Upper lobe of left lung (tissue), 4 donors: ENCODE data around the gene RBMX.

Source experiments
- EP300 ChIP-seq, 4 donors: sonication (generic); formaldehyde crosslinking; IDR thresholded peaks; one replicate each; pipeline ENCODE4 v1.5.1; 2017; ENCODE audit warnings: antibody characterized with exemption in 4 of 4, control low read depth in 2 of 4
- POLR2A ChIP-seq, 4 donors: fragments of 450-650 bp; IDR thresholded peaks; one replicate each; pipeline ENCODE4 v1.5.1; 2016 to 2017; ENCODE audit warnings: antibody characterized with exemption in 4 of 4, mild to moderate bottlenecking in 2 of 4
- TF ChIP-seq, protein P1 (sequence below), 6 experiments: fragments of 450-650 bp in 4 of 6; fragments of 200-600 bp in 2 of 6; sonication (generic) in 2 of 6; IDR thresholded peaks; one replicate each; pipeline ENCODE4 v1.5.1; 2016 to 2019; ENCODE audit warnings: antibody characterized with exemption in 6 of 6

DNA sequence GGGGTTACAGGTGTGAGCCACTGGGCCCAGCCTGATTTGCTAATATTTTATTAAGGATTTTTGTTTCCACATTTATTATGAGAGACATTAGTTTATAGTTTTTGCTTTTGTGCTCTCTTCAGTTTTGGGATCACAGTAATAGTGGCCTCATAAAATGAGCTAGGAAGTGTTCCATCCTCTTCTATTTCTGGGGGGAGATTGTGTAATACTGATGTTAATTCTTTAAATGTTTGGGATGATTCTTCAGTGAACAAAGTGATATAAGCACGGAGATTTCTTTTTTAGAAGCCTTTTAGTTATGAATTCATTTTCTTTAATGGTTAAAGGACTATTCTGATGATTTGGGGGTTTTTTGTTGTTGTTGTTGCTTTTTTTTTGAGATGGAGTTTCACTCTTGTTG is 41.3 kb downstream of the RBMX start:
- TF ChIP-seq POLR2A (IDR thresholded peaks at IDR 0.05): no peak
- TF ChIP-seq, protein P1, sequence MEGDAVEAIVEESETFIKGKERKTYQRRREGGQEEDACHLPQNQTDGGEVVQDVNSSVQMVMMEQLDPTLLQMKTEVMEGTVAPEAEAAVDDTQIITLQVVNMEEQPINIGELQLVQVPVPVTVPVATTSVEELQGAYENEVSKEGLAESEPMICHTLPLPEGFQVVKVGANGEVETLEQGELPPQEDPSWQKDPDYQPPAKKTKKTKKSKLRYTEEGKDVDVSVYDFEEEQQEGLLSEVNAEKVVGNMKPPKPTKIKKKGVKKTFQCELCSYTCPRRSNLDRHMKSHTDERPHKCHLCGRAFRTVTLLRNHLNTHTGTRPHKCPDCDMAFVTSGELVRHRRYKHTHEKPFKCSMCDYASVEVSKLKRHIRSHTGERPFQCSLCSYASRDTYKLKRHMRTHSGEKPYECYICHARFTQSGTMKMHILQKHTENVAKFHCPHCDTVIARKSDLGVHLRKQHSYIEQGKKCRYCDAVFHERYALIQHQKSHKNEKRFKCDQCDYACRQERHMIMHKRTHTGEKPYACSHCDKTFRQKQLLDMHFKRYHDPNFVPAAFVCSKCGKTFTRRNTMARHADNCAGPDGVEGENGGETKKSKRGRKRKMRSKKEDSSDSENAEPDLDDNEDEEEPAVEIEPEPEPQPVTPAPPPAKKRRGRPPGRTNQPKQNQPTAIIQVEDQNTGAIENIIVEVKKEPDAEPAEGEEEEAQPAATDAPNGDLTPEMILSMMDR (IDR thresholded peaks at IDR 0.05): no peak
- TF ChIP-seq EP300 (IDR thresholded peaks at IDR 0.05): no peak
